ENCODE data around the gene MYO18B. TPM values are rescaled to one million over a fixed set of nuclear protein-coding genes. Genes with fewer than 3 reads are reported as not detected.

MYO18B gene
- polyA plus RNA-seq, 3 donors, result not detected

DNA sequence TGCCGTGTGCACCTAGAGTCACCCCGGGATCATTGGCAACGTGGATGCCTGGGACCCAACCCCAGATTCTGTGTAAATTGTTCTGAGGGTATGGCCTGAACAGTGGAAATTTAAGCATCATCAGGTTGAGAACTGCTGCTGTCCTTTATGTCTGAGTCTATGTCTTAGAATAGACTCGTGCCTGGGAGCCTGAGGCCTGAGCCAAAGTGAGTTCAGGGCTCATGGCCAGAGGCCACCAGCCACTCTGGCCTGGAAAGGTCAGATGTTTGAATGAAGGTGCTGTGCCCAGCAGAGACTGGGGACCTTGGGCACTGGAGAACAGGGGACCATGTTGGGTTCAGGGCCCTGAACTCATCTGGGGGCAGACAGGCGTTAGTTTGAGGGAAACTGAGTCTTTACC, 91.1 kb downstream of the MYO18B start:
- Histone ChIP-seq H3K9me3 (replicated peaks in 1 of 2; ENCODE audit: control insufficient read depth in 1 of 2, insufficient read depth in 1 of 2, low read length in 2 of 2) (no peaks in the 10 kb centered on the region), H3K27ac (ENCODE audit: low read depth in 1 of 2, low read length in 2 of 2) (no peak overlapping the region), H3K4me3 (replicated peaks in 1 of 3; ENCODE audit: low read depth in 2 of 3, low read length in 3 of 3) (no peak overlapping the region), H3K9ac (ENCODE audit: insufficient read depth, low read length, poor library complexity, severe bottlenecking) (no peak overlapping the region), H3K4me2 (replicated peaks; ENCODE audit: extremely low read depth, low read length, poor library complexity, severe bottlenecking) (no peak overlapping the region), H3K4me1 (ENCODE audit: control insufficient read depth in 1 of 2, insufficient read depth in 2 of 2, low read length in 2 of 2) (no peaks in the 10 kb centered on the region), H3K27me3 (ENCODE audit: control insufficient read depth in 2 of 2, insufficient read depth in 2 of 2, low read length in 2 of 2) (no peaks in the 10 kb centered on the region), H2AFZ (ENCODE audit: insufficient read depth, low read depth, low read length, poor library complexity, severe bottlenecking) (no peak overlapping the region), H3K36me3 (replicated peaks in 1 of 2; ENCODE audit: control insufficient read depth in 1 of 2, insufficient read depth in 2 of 2, low read length in 2 of 2) (no peaks in the 10 kb centered on the region), H3K79me2 (ENCODE audit: insufficient read depth, low read length) (no peaks in the 10 kb centered on the region), H4K20me1 (ENCODE audit: insufficient read depth, low read length) (no peaks in the 10 kb centered on the region)
- intact Hi-C loops (cut with micrococcal nuclease), result no loop called here
- H3K4me1 Mint-ChIP-seq, result no peaks in the 10 kb centered on the region
- no peak for DNase-seq
- TF ChIP-seq, protein P1, sequence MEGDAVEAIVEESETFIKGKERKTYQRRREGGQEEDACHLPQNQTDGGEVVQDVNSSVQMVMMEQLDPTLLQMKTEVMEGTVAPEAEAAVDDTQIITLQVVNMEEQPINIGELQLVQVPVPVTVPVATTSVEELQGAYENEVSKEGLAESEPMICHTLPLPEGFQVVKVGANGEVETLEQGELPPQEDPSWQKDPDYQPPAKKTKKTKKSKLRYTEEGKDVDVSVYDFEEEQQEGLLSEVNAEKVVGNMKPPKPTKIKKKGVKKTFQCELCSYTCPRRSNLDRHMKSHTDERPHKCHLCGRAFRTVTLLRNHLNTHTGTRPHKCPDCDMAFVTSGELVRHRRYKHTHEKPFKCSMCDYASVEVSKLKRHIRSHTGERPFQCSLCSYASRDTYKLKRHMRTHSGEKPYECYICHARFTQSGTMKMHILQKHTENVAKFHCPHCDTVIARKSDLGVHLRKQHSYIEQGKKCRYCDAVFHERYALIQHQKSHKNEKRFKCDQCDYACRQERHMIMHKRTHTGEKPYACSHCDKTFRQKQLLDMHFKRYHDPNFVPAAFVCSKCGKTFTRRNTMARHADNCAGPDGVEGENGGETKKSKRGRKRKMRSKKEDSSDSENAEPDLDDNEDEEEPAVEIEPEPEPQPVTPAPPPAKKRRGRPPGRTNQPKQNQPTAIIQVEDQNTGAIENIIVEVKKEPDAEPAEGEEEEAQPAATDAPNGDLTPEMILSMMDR (IDR thresholded peaks at IDR 0.05), result no peak
- peaks cover 0 to 2% (median 0%) of the 10 kb centered on the region in 7 donors for H3K9me3 Mint-ChIP-seq
- no peak overlapping the region for H3K4me3 Mint-ChIP-seq
- no peaks in the 10 kb centered on the region for H3K36me3 Mint-ChIP-seq
- WGBS (ENCODE audit: insufficient coverage), result 74% methylated on average over 5 of the region's 5 CpGs
- H3K27ac Mint-ChIP-seq, result no peak overlapping the region
- peaks cover 0 to 4% (median 3%) of the 10 kb centered on the region in 3 donors for H3K27me3 Mint-ChIP-seq (ENCODE audit: low read depth in 3 of 3)

DNA sequence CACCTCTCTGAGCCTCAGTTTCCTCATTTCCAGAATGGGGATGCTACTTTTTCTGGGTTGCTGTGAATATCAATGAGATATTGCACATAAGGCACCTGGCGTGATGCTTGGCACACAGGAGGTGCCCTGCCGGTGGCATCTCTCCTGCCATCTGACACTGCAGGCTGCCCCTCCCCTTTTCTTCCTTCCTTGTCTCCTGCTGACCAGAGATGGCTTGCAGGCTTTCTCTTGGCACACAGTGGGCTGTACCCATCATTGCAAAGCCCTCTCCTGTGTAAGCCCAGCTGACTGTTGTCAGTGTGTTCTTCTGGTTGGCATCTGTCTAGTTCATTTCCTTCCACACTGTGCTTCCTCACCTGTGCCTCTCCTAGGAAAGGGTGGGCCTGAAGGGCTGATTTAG, 91.7 kb downstream of the MYO18B start:
- intact Hi-C loops (cut with micrococcal nuclease), result no loop called here
- 73% methylated on average over 2 of the region's 2 CpGs for WGBS (ENCODE audit: insufficient coverage)
- Histone ChIP-seq H3K9me3 (replicated peaks in 1 of 2; ENCODE audit: control insufficient read depth in 1 of 2, insufficient read depth in 1 of 2, low read length in 2 of 2) (no peaks in the 10 kb centered on the region), H3K4me3 (replicated peaks in 1 of 3; ENCODE audit: low read depth in 2 of 3, low read length in 3 of 3) (no peak overlapping the region), H3K4me1 (ENCODE audit: control insufficient read depth in 1 of 2, insufficient read depth in 2 of 2, low read length in 2 of 2) (no peaks in the 10 kb centered on the region), H3K27ac (ENCODE audit: low read depth in 1 of 2, low read length in 2 of 2) (no peak overlapping the region), H3K79me2 (ENCODE audit: insufficient read depth, low read length) (no peaks in the 10 kb centered on the region), H3K4me2 (replicated peaks; ENCODE audit: extremely low read depth, low read length, poor library complexity, severe bottlenecking) (no peak overlapping the region), H3K9ac (ENCODE audit: insufficient read depth, low read length, poor library complexity, severe bottlenecking) (no peak overlapping the region), H3K36me3 (replicated peaks in 1 of 2; ENCODE audit: control insufficient read depth in 1 of 2, insufficient read depth in 2 of 2, low read length in 2 of 2) (no peaks in the 10 kb centered on the region), H3K27me3 (ENCODE audit: control insufficient read depth in 2 of 2, insufficient read depth in 2 of 2, low read length in 2 of 2) (no peaks in the 10 kb centered on the region), H4K20me1 (ENCODE audit: insufficient read depth, low read length) (no peaks in the 10 kb centered on the region), H2AFZ (ENCODE audit: insufficient read depth, low read depth, low read length, poor library complexity, severe bottlenecking) (no peak overlapping the region)
- H3K4me1 Mint-ChIP-seq, result no peaks in the 10 kb centered on the region
- H3K9me3 Mint-ChIP-seq, result peaks cover 0 to 2% (median 0%) of the 10 kb centered on the region in 7 donors
- H3K27ac Mint-ChIP-seq, result no peak overlapping the region
- no peak overlapping the region for H3K4me3 Mint-ChIP-seq
- TF ChIP-seq, protein P1 (IDR thresholded peaks at IDR 0.05), result no peak
- no peak for DNase-seq
- H3K27me3 Mint-ChIP-seq (ENCODE audit: low read depth in 3 of 3), result peaks cover 0 to 3% (median under 1%) of the 10 kb centered on the region in 3 donors
- H3K36me3 Mint-ChIP-seq, result no peaks in the 10 kb centered on the region
